ENCODE data around the gene RSKR. TPM values are rescaled to one million over a fixed set of nuclear protein-coding genes. Genes with fewer than 3 reads are reported as not detected.

The RSKR gene
- total RNA-seq, 1 donor from 2014 or later, result 34.2 TPM

DNA sequence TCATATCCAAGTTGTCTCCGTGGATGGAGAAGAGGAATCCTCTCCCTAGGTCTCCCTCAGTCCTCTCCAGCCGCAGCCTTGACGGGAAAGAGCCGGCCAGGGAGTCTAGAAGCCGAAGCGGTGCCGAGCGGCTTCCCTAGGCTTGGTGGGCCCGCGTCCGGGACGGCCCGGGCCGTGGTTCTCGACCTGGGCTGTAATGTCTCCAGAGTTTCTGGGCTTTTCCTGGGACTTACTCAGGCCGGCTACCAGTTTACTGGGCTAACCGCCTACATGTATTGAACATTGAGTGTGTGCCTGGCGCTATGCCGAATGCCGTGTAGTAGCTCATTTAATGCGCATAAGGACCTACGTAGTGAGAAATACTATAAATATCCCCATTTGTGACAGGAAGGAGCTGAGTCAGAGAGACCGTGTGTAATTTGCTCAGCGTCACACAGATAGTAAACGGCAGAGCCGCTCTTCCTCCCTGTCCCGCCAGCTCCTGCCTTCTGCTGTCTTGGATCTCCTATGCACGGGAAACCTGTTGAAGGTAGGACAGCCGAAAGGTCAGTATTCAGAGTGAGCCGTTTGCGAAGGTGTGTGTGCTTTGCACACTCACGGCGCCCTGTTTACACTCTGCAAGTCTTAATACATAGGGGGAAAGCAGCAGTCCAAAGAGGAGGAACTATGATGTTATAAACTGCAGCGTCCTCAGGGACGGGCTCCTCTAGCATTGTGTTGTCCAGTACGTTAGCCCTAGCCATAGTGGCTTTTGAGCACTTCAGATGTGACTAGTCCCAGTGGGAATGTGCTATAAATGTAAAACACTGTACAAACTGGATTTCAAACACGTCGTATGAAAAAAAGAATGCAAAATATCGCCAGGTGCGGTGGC, 14.4 kb downstream of the RSKR start:
- no peak for DNase-seq (ENCODE audit: low read depth, low spot score)
- no peaks in the 10 kb centered on the region for H3K27me3 Mint-ChIP-seq (ENCODE audit: low read depth)
- TF ChIP-seq, protein P1, sequence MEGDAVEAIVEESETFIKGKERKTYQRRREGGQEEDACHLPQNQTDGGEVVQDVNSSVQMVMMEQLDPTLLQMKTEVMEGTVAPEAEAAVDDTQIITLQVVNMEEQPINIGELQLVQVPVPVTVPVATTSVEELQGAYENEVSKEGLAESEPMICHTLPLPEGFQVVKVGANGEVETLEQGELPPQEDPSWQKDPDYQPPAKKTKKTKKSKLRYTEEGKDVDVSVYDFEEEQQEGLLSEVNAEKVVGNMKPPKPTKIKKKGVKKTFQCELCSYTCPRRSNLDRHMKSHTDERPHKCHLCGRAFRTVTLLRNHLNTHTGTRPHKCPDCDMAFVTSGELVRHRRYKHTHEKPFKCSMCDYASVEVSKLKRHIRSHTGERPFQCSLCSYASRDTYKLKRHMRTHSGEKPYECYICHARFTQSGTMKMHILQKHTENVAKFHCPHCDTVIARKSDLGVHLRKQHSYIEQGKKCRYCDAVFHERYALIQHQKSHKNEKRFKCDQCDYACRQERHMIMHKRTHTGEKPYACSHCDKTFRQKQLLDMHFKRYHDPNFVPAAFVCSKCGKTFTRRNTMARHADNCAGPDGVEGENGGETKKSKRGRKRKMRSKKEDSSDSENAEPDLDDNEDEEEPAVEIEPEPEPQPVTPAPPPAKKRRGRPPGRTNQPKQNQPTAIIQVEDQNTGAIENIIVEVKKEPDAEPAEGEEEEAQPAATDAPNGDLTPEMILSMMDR (conservative IDR thresholded peaks at IDR 0.05), result no peak
- peak overlapping the region; percentile 94 for H3K4me3 Mint-ChIP-seq
- no peak overlapping the region for H3K27ac Mint-ChIP-seq (ENCODE audit: unreplicated experiment)
- H3K9me3 Mint-ChIP-seq, result no peaks in the 10 kb centered on the region
- H3K4me1 Mint-ChIP-seq, result peaks cover 30% of the 10 kb centered on the region
- peaks cover 8% of the 10 kb centered on the region for H3K36me3 Mint-ChIP-seq (ENCODE audit: low read depth)

DNA sequence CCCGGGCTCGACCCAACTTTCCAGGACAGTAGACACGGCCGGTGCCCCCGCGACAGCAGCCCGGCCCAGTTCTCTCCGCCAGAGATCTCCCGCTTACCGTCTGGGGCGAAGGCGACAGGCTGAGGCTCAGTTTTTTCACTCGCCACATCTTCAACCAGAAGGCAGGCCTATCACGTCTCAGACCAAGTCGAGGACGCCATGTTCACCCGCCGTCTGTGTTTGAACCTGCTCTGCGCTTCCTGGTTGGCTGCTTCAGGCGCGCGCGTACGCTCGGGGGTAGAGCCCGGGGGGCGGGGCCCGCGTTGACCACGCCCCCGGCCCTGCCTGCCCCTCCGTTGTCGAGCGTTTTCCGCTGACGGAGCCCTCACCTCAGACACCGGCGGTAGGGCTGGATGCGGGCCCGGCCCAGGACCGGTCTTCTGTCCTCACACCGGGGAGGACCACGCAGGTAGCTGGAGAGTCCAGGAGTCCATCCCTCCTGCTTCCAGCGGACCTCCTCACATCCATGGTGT, 15.1 kb downstream of the RSKR start, which contains the start of gene SPAG5:
Gene SPAG5 (minus strand): TSS at position 227 of the 512 bp plus-strand sequence. CDS start 79 bp downstream, at position 148.
- Mint-ChIP-seq H3K4me3 (peak within 1 kb of the TSS; percentile 94), H3K9me3 (no peaks in the 10 kb centered on the region), H3K36me3 (ENCODE audit: low read depth) (peaks cover 8% of the 10 kb centered on the region), H3K27ac (ENCODE audit: unreplicated experiment) (peak within 1 kb of the TSS; percentile 98), H3K4me1 (peaks cover 30% of the 10 kb centered on the region), H3K27me3 (ENCODE audit: low read depth) (no peaks in the 10 kb centered on the region)
- TF ChIP-seq, protein P1 (conservative IDR thresholded peaks at IDR 0.05), result no peak
- peak; percentile 87 for DNase-seq (ENCODE audit: low read depth, low spot score)

DNA sequence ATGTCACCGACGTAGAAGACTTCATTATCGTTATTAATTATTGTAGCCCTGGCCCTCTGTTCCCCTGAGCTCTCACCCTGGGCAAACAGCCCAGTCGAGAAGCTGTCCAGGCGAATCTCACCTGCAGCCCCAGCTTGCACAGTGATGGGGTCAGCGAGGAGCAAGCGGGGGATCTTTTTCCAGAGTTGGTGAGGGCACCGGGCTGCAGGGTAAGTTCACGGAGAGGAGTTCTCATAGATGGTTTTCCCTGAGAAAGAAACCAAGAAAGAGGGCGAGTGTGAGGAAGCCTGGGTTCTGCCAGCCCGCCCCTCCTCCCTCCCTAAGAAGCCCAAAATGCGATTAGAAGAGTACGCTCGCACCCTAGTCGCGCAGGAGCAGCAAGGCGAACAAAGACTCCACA, 15.6 kb downstream of the RSKR start:
- peaks cover 27% of the 10 kb centered on the region for H3K4me1 Mint-ChIP-seq
- H3K27ac Mint-ChIP-seq (ENCODE audit: unreplicated experiment), result peak overlapping the region; percentile 98
- peak overlapping the region; percentile 94 for H3K4me3 Mint-ChIP-seq
- TF ChIP-seq, protein P1 (conservative IDR thresholded peaks at IDR 0.05), result no peak
- peaks cover 5% of the 10 kb centered on the region for H3K36me3 Mint-ChIP-seq (ENCODE audit: low read depth)
- no peaks in the 10 kb centered on the region for H3K9me3 Mint-ChIP-seq
- no peaks in the 10 kb centered on the region for H3K27me3 Mint-ChIP-seq (ENCODE audit: low read depth)
- DNase-seq (ENCODE audit: low read depth, low spot score), result no peak

DNA sequence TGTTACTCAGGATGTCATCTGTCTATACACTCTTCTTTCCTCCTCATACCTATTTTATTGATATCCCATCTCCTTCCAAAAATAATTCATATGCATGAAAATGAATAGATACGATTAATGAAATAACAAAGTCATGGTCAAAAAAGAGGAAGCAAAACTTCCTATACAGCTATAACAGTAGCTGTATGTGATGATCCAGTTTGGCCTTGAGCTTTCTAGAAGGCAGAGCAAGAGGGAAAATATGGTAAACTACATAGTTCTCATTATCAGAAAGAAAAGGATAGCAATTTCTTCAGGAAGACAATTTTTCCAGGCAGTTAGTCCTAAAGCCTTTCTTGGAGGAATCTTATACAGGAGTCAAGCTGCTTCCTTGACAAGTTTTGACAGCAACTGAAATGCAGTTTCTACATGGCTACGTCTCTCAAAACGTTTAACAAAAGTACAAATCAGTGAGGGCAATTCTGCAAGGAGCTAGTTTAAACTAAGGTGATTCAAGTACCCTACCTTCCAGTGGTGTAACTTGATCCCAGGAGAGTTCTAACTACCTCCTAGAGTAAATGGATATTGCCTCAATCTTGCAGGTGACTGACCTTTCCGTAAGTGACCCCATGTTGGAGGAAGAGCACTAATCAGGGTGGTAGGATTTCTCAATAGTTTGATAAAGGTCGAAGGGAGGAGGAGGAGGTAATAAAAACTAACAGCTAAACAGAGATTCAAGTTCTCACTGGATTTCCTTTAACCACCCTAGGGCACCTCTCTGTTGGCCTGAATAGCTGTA, 16.2 kb downstream of the RSKR start:
- H3K27me3 Mint-ChIP-seq (ENCODE audit: low read depth), result no peaks in the 10 kb centered on the region
- H3K36me3 Mint-ChIP-seq (ENCODE audit: low read depth), result peaks cover 4% of the 10 kb centered on the region
- no peak for DNase-seq (ENCODE audit: low read depth, low spot score)
- H3K4me3 Mint-ChIP-seq, result peak overlapping the region; percentile 94
- peaks cover 25% of the 10 kb centered on the region for H3K4me1 Mint-ChIP-seq
- H3K9me3 Mint-ChIP-seq, result no peaks in the 10 kb centered on the region
- TF ChIP-seq, protein P1 (conservative IDR thresholded peaks at IDR 0.05), result no peak
- H3K27ac Mint-ChIP-seq (ENCODE audit: unreplicated experiment), result peak overlapping the region; percentile 98

DNA sequence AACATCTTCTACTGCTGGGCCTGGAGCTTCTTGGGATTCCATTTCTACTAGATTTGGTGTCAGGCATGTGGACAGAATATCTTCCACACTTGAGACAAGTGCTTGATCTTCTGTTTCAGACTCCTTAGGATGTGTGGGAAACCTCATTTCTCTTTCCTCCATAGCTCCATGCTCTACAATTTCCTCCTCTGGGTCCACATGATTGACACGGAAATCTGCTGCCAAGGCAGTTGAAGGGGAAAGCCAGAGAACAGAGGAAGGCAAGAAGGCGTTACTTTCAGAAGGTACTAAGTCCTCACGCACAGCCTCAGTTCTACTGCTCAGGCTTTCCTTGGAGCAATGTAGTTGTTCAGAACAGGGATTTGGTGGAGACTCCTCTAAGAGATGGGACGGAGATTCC, 21.7 kb downstream of the RSKR start:
- no peak overlapping the region for H3K4me3 Mint-ChIP-seq
- H3K27ac Mint-ChIP-seq (ENCODE audit: unreplicated experiment), result no peak overlapping the region
- H3K9me3 Mint-ChIP-seq, result no peaks in the 10 kb centered on the region
- peaks cover under 1% of the 10 kb centered on the region for H3K4me1 Mint-ChIP-seq
- TF ChIP-seq, protein P1 (conservative IDR thresholded peaks at IDR 0.05), result no peak
- no peaks in the 10 kb centered on the region for H3K27me3 Mint-ChIP-seq (ENCODE audit: low read depth)
- DNase-seq (ENCODE audit: low read depth, low spot score), result no peak
- peaks cover 15% of the 10 kb centered on the region for H3K36me3 Mint-ChIP-seq (ENCODE audit: low read depth)

All from neural crest cell (in vitro differentiated cells).